Measurements from ENCODE around the gene ME3. TPM values are rescaled to one million over a fixed set of nuclear protein-coding genes. Genes with fewer than 3 reads are reported as not detected.
"Not testable (repeated sequence)": the region's sequence is repeated elsewhere in the genome, so short reads cannot be mapped to it uniquely, and the experiment has no call there.

Gene ME3
- polyA plus RNA-seq, 1 experiment: 7.1 TPM

DNA sequence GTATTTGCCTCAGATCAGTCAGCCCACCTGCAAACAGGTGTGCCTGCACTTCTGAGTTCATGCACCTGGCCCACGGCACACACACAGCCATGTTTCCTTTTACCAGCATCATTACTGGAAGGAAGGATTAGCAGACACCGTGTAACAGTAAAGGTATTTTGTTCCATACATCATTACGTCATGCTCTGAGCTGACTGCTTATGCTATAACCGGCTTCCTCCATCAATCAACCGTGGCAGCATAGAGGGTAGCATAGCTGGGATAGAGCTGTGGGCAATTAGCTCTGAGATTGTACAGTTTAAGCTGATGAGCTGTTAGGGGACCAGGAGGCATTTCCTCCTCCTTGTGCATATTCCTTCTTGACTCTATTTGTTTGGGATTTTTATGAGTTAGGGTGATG is 102.4 kb downstream of the ME3 start:
- Histone ChIP-seq H3K27ac (ENCODE audit: low read depth, low read length) (no peak overlapping the region), H3K4me3 (ENCODE audit: low read depth, low read length) (no peak overlapping the region), H3K27me3 (ENCODE audit: control insufficient read depth, insufficient read depth, low read length) (no peaks in the 10 kb centered on the region), H3K9me3 (ENCODE audit: control insufficient read depth, insufficient read depth, low read length) (no peaks in the 10 kb centered on the region)
- TF ChIP-seq, protein P1, sequence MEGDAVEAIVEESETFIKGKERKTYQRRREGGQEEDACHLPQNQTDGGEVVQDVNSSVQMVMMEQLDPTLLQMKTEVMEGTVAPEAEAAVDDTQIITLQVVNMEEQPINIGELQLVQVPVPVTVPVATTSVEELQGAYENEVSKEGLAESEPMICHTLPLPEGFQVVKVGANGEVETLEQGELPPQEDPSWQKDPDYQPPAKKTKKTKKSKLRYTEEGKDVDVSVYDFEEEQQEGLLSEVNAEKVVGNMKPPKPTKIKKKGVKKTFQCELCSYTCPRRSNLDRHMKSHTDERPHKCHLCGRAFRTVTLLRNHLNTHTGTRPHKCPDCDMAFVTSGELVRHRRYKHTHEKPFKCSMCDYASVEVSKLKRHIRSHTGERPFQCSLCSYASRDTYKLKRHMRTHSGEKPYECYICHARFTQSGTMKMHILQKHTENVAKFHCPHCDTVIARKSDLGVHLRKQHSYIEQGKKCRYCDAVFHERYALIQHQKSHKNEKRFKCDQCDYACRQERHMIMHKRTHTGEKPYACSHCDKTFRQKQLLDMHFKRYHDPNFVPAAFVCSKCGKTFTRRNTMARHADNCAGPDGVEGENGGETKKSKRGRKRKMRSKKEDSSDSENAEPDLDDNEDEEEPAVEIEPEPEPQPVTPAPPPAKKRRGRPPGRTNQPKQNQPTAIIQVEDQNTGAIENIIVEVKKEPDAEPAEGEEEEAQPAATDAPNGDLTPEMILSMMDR (IDR thresholded peaks at IDR 0.05; ENCODE audit: low read depth, low read length): no peak
- POLR2A ChIA-PET: no interaction called here
- CTCF ChIA-PET: interaction anchor here (1.8 kb wide), 1 partner anchor 38 kb away, joined by 7 read pairs; no protein-coding TSS in a partner anchor
- DNase-seq (ENCODE audit: low read depth, low spot score): no peak

DNA sequence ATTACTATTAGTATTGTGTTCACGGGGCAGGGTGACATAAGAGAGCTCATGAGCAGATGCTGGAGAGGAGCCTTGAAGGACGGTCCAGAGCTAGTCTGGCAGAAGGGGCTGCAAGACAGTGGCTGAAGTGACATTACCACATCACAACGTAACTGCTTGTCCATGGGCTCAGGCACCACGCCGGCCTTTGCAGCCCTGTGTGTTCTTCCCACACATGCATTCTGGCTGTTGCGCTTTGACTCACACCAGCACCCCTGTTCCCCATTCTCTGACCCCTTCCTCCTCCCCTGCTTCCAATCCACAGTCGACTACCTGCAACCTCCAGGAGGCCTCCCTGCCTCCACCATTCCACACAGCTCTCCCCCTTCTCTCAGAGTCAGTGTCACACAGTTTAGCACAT is 103.3 kb downstream of the ME3 start:
- TF ChIP-seq, protein P1 (IDR thresholded peaks at IDR 0.05; ENCODE audit: low read depth, low read length): no peak
- CTCF ChIA-PET: interaction anchor here (1.8 kb wide), 1 partner anchor 39 kb away, joined by 7 read pairs; no protein-coding TSS in a partner anchor
- DNase-seq (ENCODE audit: low read depth, low spot score): no peak
- Histone ChIP-seq H3K9me3 (ENCODE audit: control insufficient read depth, insufficient read depth, low read length) (no peaks in the 10 kb centered on the region), H3K27me3 (ENCODE audit: control insufficient read depth, insufficient read depth, low read length) (no peaks in the 10 kb centered on the region), H3K4me3 (ENCODE audit: low read depth, low read length) (no peak overlapping the region), H3K27ac (ENCODE audit: low read depth, low read length) (no peak overlapping the region)
- POLR2A ChIA-PET: no interaction called here

DNA sequence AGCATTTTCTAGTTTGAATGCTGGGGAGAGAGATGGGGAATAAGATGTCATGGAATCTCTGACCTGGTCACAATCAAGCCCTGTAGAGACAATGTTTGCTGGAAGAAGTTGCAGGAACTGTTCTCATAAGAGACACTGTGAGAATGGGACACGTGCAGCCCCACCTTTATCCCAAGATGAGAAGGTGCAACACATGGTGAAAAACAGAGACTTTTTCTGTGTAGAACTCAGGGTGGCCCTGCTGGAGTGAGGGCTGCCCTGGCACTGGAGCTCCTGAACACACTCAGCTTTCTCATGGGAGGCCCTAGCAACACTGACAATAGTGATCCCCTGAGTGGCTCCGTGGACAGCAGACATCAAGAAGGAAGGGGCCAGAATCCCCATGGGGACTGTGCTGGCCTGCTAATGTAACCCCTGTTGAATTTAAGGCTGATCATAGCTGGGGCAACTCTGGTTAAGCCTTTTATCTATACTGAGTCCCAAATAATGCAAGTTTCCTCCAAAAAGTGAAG is 106.6 kb downstream of the ME3 start:
- H3K27me3 ChIP-seq (ENCODE audit: control insufficient read depth, insufficient read depth, low read length): no peaks in the 10 kb centered on the region
- H3K9me3 ChIP-seq (ENCODE audit: control insufficient read depth, insufficient read depth, low read length): no peaks in the 10 kb centered on the region
- ChIA-PET CTCF (interaction anchor here (1.6 kb wide), 1 partner anchor 43 kb away, joined by 7 read pairs; no protein-coding TSS in a partner anchor), POLR2A (no interaction called here)
- DNase-seq (ENCODE audit: low read depth, low spot score): no peak
- no peak overlapping the region for H3K27ac ChIP-seq (ENCODE audit: low read depth, low read length)
- H3K4me3 ChIP-seq (ENCODE audit: low read depth, low read length): no peak overlapping the region
- TF ChIP-seq, protein P1 (IDR thresholded peaks at IDR 0.05; ENCODE audit: low read depth, low read length): no peak

DNA sequence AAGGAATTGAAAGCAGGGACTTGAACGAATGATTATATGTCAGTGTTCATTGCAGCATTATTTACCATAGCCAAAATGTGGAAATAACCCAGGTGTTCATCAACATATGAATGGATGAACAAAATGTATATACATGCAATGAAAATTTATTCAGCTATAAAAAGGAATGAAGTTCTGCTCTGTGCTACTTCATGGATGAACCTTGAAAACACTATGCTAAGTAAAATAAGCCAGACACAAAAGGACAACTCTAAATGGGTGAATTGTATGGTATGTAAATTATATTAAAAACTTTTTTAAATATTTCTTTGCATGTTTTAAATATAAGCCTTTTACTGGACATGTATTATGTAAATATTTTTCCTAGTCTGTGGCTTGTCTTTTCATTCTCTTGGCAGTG is 107.0 kb downstream of the ME3 start:
- DNase-seq (ENCODE audit: low read depth, low spot score): no peak
- CTCF ChIA-PET: interaction anchor here (1.6 kb wide), 1 partner anchor 43 kb away, joined by 7 read pairs; no protein-coding TSS in a partner anchor
- POLR2A ChIA-PET: no interaction called here

DNA sequence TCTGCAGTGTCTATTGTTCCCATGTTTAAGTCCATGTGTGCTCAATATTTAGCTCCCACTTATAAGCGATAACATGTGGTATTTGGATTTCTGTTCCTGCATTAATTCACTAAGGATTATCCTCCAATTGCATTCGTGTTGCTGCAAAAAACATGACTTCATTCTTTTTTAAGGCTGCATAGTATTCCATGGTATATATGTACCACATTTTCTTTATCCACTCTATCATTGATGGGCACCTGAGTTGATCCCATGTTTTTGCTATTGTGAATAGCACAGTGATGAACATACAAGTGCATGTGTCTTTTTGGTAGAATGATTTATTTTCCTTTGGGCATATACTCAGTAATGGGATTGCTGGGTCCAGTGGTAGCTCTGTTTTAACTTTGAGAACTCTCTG is 109.6 kb downstream of the ME3 start:
- POLR2A ChIA-PET; H3K27ac ChIP-seq (ENCODE audit: low read depth, low read length); H3K27me3 ChIP-seq (ENCODE audit: control insufficient read depth, insufficient read depth, low read length); H3K4me3 ChIP-seq (ENCODE audit: low read depth, low read length); DNase-seq (ENCODE audit: low read depth, low spot score); H3K9me3 ChIP-seq (ENCODE audit: control insufficient read depth, insufficient read depth, low read length): not testable (repeated sequence)
- CTCF ChIA-PET: interaction anchor here (3.5 kb wide), 1 partner anchor 46 kb away, joined by 12 read pairs; no protein-coding TSS in a partner anchor

More for the DNA sequence above, 107.0 kb downstream of the ME3 start:
- Histone ChIP-seq H3K9me3 (ENCODE audit: control insufficient read depth, insufficient read depth, low read length) (no peaks in the 10 kb centered on the region), H3K27ac (ENCODE audit: low read depth, low read length) (no peak overlapping the region), H3K27me3 (ENCODE audit: control insufficient read depth, insufficient read depth, low read length) (no peaks in the 10 kb centered on the region), H3K4me3 (ENCODE audit: low read depth, low read length) (no peak overlapping the region)
- TF ChIP-seq, protein P1 (IDR thresholded peaks at IDR 0.05; ENCODE audit: low read depth, low read length): no peak
